RPMI8226 (cell line): ENCODE data around the gene MALRD1.

Experiments used
- DNase-seq: peaks from one replicate; pipeline ENCODE4 v3.0.0-alpha.2; 2015

The MALRD1 gene

GRCh38 chr10:19580691-19581090 lies 532.1 kb downstream of the MALRD1 start:
- DNase-seq, result no peak

GRCh38 chr10:19588608-19589007 lies 540.0 kb downstream of the MALRD1 start:
- no peak for DNase-seq

GRCh38 chr10:19592276-19592675 lies 543.7 kb downstream of the MALRD1 start:
- DNase-seq, result no peak

GRCh38 chr10:19595212-19595845 lies 546.7 kb downstream of the MALRD1 start:
- no peak for DNase-seq

GRCh38 chr10:19605806-19606205 lies 557.2 kb downstream of the MALRD1 start:
- DNase-seq, result no peak

GRCh38 chr10:19606968-19607367 lies 558.4 kb downstream of the MALRD1 start:
- no peak for DNase-seq

GRCh38 chr10:19611775-19612174 lies 563.2 kb downstream of the MALRD1 start:
- no peak for DNase-seq

GRCh38 chr10:19616966-19617365 lies 568.4 kb downstream of the MALRD1 start:
- DNase-seq, result no peak

GRCh38 chr10:19620811-19621210 lies 572.2 kb downstream of the MALRD1 start:
- no peak for DNase-seq

GRCh38 chr10:19623321-19623720 lies 574.7 kb downstream of the MALRD1 start:
- no peak for DNase-seq

- no peak for DNase-seq
These were observed 577.6 kb downstream of the MALRD1 start for GRCh38 chr10:19626156-19626555.

GRCh38 chr10:19628767-19629560 lies 580.4 kb downstream of the MALRD1 start:
- no peak for DNase-seq

- DNase-seq, result peak; percentile 3
These were observed 581.0 kb downstream of the MALRD1 start for GRCh38 chr10:19629567-19629966.

- no peak for DNase-seq
These were observed 585.6 kb downstream of the MALRD1 start for GRCh38 chr10:19634163-19634562.

- peak; percentile 57 for DNase-seq
These were observed 589.7 kb downstream of the MALRD1 start for GRCh38 chr10:19638182-19638895.

- DNase-seq, result peak; percentile 4
These were observed 590.3 kb downstream of the MALRD1 start for GRCh38 chr10:19638896-19639233.

GRCh38 chr10:19640566-19641263 lies 592.1 kb downstream of the MALRD1 start:
- DNase-seq, result no peak

GRCh38 chr10:19651549-19651948 lies 602.9 kb downstream of the MALRD1 start:
- no peak for DNase-seq

- DNase-seq, result no peak
These were observed 604.1 kb downstream of the MALRD1 start for GRCh38 chr10:19652750-19653149.

- no peak for DNase-seq
These were observed 605.3 kb downstream of the MALRD1 start for GRCh38 chr10:19653931-19654330.

- DNase-seq, result no peak
These were observed 606.0 kb downstream of the MALRD1 start for GRCh38 chr10:19654576-19654975.

GRCh38 chr10:19656420-19657042 lies 607.9 kb downstream of the MALRD1 start:
- DNase-seq, result no peak

- no peak for DNase-seq
These were observed 609.5 kb downstream of the MALRD1 start for GRCh38 chr10:19658131-19658530.
